ENCODE measurements around the gene DET1.

The DET1 gene

DNA sequence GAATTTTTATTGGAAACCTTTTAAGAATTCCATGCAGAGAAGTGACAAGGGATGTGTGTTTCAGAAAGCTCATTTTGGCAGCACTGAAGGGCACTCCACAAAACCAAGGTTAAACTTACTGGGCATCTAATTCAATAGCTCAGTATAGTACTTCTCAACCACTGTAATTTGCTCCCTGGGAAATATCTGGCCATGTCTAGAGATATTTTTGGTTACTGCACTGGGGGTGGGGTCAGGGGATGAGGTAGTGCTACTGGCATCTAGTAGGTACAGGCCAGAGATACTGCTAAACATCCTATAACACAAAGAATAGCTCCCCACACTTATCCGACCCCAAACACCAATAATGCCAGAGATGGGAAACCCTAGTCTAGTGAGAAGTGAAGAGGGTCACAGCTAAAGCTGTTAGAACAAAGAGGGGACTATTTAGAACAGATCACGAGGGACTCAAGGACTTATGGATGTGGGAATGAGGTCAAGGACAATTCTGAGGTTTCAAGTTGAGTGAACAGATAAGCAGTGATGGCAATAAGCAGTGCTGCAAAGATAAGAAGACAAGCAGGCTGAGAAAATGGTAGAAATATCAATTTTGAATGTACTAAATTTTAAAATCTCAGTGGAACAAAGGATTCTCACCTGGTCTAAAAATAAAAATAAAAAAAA is 82.5 kb downstream of the DET1 start:
- DNase-seq: no peak

All from stimulated activated CD4-positive, alpha-beta T cell treated with anti-CD3 and anti-CD28 coated beads, Interleukin-4, amount 100 ng/mL, for 24 hours (primary cell).